NCI-H146 (cell line): ENCODE results near the gene CATSPER1.

Experiments
- DNase-seq: peaks from one replicate; lab custom pipeline; 2025; lab: John Stamatoyannopoulos, UW

CATSPER1 gene

GRCh38 chr11:66026017-66026529 is at the start of gene CATSPER1:
Gene CATSPER1 (minus strand): TSS chr11:66026479. CDS start chr11:66026379, 100 bp downstream.
- no peak for DNase-seq

- DNase-seq: no peak
Measured at GRCh38 chr11:66075273-66075672, 49.0 kb upstream of the CATSPER1 start.

DNA sequence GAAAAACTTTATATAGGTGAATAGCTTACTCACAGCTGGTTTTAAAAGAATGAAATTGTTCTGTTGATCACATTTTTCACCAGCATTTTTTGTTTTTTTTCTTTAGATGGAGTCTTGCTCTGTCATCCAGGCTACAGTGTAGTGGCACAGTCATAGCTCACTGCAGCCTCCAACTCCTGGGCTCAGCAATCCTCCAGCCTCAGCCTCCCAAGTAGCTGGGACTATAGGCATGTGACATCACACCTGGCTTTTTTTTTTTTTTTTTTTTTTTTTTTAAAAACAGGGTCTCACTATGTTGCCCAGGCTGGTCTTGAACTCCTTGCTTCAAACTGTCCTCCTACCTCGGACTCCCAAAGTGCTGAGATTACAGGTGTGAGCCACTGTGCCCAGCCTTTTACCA is 47.4 kb upstream of the CATSPER1 start:
- DNase-seq: no peak

DNA sequence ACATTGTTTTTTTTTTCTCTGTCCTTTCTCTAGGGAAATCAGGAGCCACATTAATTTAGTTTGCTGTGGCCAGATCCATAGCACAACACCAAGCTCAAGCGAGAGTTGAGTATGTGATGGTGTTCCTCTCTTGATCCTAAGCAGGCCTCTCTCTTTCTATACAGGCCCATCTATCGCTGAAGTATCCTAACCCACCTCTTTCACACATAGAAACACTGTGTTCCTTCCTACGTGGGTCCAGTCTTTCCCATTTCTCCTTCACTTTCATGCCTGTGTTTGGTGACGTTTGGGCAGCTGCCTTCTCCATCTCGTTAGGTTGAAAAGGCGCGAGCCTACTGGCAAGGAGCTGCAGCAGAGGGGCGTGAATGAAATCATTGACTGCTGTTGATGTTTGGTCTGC is 46.2 kb upstream of the CATSPER1 start:
- DNase-seq: no peak

GRCh38 chr11:66072081-66072480 is 45.8 kb upstream of the CATSPER1 start:
- DNase-seq: no peak

- no peak for DNase-seq
Measured at GRCh38 chr11:66071381-66071801, 45.1 kb upstream of the CATSPER1 start.

DNA sequence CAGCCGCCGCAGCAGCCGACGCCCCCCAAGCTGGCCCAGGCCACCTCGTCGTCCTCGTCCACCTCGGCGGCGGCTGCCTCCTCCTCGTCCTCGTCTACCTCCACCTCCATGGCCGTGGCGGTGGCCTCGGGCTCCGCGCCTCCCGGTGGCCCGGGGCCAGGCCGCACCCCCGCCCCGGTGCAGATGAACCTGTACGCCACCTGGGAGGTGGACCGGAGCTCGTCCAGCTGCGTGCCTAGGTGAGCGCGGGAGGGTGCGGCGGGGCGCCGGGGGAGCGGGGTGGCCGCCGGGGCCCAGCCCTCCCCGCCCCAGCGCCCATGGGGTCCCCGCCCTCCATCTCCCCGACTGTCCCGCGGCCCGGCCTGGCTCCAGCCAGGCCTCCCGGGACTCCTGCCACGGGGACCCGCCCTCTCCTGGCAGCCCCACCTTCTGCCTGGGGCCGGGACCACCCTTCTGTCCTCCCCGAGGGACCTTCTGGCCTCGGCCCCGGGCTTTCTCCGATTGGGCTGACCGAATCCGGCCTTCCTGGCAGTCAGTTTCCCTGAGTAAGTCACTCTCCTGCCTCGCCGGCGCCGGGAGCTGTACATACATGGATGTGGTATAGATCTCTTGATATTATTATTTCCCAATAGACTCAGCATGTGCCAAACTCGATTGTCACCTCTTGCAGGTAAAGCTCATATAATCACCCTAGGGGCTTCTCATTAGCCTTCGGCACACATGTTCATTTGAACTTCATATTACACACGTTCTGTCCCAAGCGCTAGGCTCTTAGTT is 44.5 kb upstream of the CATSPER1 start:
- peak; percentile 33 for DNase-seq

- peak; percentile 64 for DNase-seq
Measured at GRCh38 chr11:66069715-66070603, 43.7 kb upstream of the CATSPER1 start, which contains the start of gene PACS1. Gene PACS1 (plus strand): TSS chr11:66070272. CDS start chr11:66070487, 215 bp downstream.

DNA sequence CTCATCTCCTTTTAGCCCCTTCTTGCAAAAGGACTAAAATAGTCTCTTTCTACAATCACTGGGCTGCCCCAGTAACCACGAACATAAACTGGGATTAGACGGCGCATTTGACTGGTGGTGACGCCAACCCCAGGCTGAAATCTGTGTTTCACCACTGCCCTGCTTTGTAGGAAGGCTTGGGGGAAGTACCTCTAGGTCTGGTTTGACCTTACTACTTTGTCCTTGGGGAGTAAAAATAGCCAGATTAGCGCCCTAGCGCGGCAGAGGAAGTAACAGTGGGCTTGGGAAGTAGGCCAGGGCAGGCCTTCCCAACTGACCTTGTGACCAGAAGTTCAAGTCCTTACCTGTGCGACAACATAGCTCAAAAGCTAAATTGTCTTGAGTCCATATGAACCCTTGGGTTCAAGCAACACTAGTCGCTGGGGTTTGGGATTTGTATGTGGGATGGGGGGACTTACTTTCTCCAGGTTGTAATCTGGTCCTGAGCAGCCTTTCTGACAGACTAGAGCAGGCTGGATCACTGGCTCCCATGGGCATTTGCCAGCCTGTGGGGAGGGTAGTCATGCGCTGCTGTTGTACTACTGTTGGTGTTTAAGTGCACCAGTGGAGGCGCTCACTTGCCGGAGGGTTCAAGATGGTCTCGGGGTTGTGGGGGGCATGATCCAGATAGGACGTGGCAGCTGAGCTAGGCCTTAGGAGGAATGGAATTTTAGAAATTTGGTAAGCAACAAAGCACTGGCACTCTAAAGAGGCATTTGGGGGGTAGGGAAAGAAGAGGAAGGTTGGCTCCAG is 42.8 kb upstream of the CATSPER1 start:
- DNase-seq: no peak

- peak; percentile 53 for DNase-seq
Measured at GRCh38 chr11:66068154-66068821, 42.0 kb upstream of the CATSPER1 start.

- no peak for DNase-seq
Measured at GRCh38 chr11:66067640-66068039, 41.4 kb upstream of the CATSPER1 start.

- DNase-seq: no peak
Measured at GRCh38 chr11:66066751-66067150, 40.5 kb upstream of the CATSPER1 start.

DNA sequence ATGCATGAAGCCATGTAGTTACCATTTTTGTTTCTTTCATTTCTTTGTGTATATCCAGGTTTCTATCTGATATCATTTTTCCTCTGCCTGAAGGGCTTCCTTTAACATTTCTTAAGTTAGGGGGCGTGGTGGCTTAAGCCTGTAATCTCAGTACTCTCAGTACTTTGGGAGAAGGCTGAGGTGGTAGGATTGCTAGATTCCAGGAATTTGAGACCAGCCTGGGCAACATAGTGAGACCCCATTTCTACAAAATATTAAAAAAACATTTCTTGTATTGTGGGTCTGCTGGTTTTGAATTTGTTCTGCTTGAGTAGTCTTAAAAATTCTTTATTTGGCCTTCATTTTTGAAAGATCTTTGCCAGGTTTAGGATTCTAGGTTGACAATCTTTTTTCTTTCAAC is 38.3 kb upstream of the CATSPER1 start:
- DNase-seq: no peak

GRCh38 chr11:66063900-66064299 is 37.6 kb upstream of the CATSPER1 start:
- no peak for DNase-seq

DNA sequence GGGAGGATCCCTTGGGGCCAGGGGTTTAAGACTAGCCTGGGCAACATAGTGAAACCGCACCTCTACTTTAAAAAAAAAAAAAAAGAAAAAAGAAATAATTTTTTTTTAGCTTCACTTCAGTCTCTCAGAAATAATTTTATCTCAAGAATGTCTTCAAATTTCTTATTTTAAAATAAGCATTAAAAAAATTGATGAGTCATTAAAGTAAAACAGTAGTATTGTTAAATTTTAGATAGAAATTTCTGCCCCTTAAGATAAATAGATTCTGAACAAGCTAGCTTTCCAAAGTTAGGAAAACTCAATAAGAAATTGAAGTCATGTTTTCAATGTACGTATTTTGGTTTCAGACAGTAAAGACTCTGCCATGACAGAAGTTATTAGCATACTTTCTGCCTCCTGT is 36.1 kb upstream of the CATSPER1 start:
- no peak for DNase-seq

DNA sequence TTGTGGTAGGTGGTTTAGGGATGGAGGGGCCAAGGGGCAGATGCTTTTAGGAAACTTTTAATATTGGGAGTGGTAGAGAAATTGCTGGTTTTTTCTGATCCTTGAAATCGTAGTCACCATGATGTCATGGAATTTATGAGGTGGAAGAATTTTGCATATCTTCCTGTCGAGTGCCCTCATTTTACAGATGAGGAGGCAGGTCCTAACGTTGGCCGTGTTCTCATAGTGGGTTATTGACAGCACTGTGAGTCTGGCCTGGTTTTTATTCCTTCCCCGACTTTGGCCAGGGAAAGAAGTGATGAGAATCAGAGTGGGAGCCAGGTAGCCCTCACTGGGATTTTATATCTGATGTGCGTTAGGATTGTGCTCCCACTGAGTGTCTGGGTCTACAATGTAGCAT is 35.0 kb upstream of the CATSPER1 start:
- DNase-seq: no peak

- DNase-seq: no peak
Measured at GRCh38 chr11:66059966-66060680, 33.8 kb upstream of the CATSPER1 start.

GRCh38 chr11:66056501-66056900 is 30.2 kb upstream of the CATSPER1 start:
- no peak for DNase-seq

DNA sequence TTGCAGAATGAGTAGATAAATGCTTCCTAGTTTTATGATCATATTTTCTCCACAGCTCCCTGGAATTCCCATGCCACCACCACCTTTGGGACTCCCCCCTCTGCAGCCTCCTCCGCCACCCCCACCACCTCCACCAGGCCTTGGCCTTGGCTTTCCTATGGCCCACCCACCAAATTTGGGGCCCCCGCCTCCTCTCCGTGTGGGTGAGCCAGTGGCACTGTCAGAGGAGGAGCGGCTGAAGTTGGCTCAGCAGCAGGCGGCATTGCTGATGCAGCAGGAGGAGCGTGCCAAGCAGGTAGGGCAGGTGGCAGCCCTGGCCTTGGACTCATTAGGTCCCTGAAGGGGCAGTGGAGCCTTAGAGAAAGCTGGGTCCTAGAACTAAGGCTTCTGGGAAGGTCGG is 28.7 kb upstream of the CATSPER1 start:
- DNase-seq: no peak

DNA sequence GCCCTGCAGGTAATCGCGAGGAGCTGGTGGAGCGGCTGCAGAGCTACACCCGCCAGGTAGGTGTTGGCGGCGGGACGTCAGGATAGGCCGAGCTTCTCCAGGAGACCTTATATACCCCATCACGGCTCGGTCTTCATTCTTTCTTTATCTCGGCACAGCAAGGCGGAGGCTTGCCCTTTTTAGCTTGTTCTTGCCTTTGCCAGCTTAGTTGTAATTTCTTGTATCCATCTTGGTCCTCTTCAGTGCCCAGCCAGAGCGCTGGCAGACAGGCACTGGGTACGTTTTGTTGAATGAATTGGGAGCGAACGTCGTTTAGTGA is 26.3 kb upstream of the CATSPER1 start:
- no peak for DNase-seq
